Eye (tissue), 1 donor: Measurements from ENCODE around the gene RALGDS.
"Not testable (repeated sequence)": the region's sequence is repeated elsewhere in the genome, so short reads cannot be mapped to it uniquely, and the experiment has no call there.

Source experiments
- DNase-seq: peaks from one replicate; pipeline ENCODE4 v3.0.0-alpha.2; 2015

RALGDS gene

GRCh38 chr9:133103987-133104505 lies 17.0 kb downstream of the RALGDS start:
- DNase-seq = no peak

GRCh38 chr9:133103183-133103986 lies 17.7 kb downstream of the RALGDS start:
- DNase-seq = peak; percentile 82

- DNase-seq = no peak
These were observed 18.6 kb downstream of the RALGDS start for GRCh38 chr9:133102190-133103021.

GRCh38 chr9:133101356-133102189 lies 19.5 kb downstream of the RALGDS start:
- DNase-seq = no peak

GRCh38 chr9:133100506-133101355 lies 20.3 kb downstream of the RALGDS start:
- no peak for DNase-seq

- no peak for DNase-seq
These were observed 21.1 kb downstream of the RALGDS start for GRCh38 chr9:133099726-133100505.

GRCh38 chr9:133098871-133099270 lies 22.2 kb downstream of the RALGDS start:
- DNase-seq = no peak

- no peak for DNase-seq
These were observed 22.8 kb downstream of the RALGDS start for GRCh38 chr9:133098104-133098754.

GRCh38 chr9:133094842-133095393 lies 26.1 kb downstream of the RALGDS start:
- no peak for DNase-seq

- DNase-seq = not testable (repeated sequence)
These were observed 26.7 kb downstream of the RALGDS start for GRCh38 chr9:133094351-133094750.

GRCh38 chr9:133090752-133091385 lies 30.2 kb downstream of the RALGDS start:
- DNase-seq = no peak

- no peak for DNase-seq
These were observed 30.9 kb downstream of the RALGDS start for GRCh38 chr9:133090187-133090586.

- no peak for DNase-seq
These were observed 31.8 kb downstream of the RALGDS start for GRCh38 chr9:133089271-133089671.

GRCh38 chr9:133088756-133089155 lies 32.3 kb downstream of the RALGDS start:
- no peak for DNase-seq

- no peak for DNase-seq
These were observed 32.8 kb downstream of the RALGDS start for GRCh38 chr9:133088146-133088750.

- DNase-seq = peak; percentile 21
These were observed 33.5 kb downstream of the RALGDS start for GRCh38 chr9:133087429-133088145.

GRCh38 chr9:133086894-133087293 lies 34.1 kb downstream of the RALGDS start:
- no peak for DNase-seq

GRCh38 chr9:133086212-133086860 lies 34.7 kb downstream of the RALGDS start:
- not testable (repeated sequence) for DNase-seq
